BLaER1 (cell line): ENCODE measurements around the gene KLF12.

Experiments used
- H3K27ac ChIP-seq: shearing (Covaris generic); formaldehyde crosslinking; 2 replicates; pipeline ENCODE4 v1.8.1; 2022
- H3K27me3 ChIP-seq: shearing (Covaris generic); formaldehyde crosslinking; 2 replicates; pipeline ENCODE4 v1.8.1; 2022
- H3K36me3 ChIP-seq: shearing (Covaris generic); formaldehyde crosslinking; 2 replicates; pipeline ENCODE4 v1.8.1; 2022
- H3K4me1 ChIP-seq: shearing (Covaris generic); formaldehyde crosslinking; 2 replicates; pipeline ENCODE4 v1.8.1; 2022
- H3K4me2 ChIP-seq: shearing (Covaris generic); formaldehyde crosslinking; 2 replicates; pipeline ENCODE4 v1.8.1; 2022
- H3K4me3 ChIP-seq: shearing (Covaris generic); formaldehyde crosslinking; 2 replicates; pipeline ENCODE4 v1.8.1; 2022
- H3K9ac ChIP-seq: shearing (Covaris generic); formaldehyde crosslinking; 2 replicates; pipeline ENCODE4 v1.8.1; 2022
- H3K9me3 ChIP-seq: shearing (Covaris generic); formaldehyde crosslinking; 2 replicates; pipeline ENCODE4 v1.8.1; 2022
- H4K20me1 ChIP-seq: shearing (Covaris generic); formaldehyde crosslinking; 2 replicates; pipeline ENCODE4 v1.8.1; 2022
- Cebpa-rat ChIP-seq: shearing (Covaris generic); IDR thresholded peaks from 2 replicates; pipeline ENCODE4 v1.8.1; 2022

KLF12 gene

GRCh38 chr13:74134221-74134776 is at the start of gene KLF12:
TSS of gene KLF12 (minus strand) at chr13:74134404.
- peaks cover 19% of the 10 kb centered on the region; the same call in 1 of the 2 replicates for H4K20me1 ChIP-seq
- no peaks in the 10 kb centered on the region for H3K27me3 ChIP-seq
- no peaks in the 10 kb centered on the region for H3K9me3 ChIP-seq
- peak within 1 kb of the TSS; percentile 96 for H3K4me2 ChIP-seq
- no peak for TF ChIP-seq Cebpa-rat
- no peaks in the 10 kb centered on the region for H3K36me3 ChIP-seq
- H3K9ac ChIP-seq: peak within 1 kb of the TSS; percentile 91
- peak within 1 kb of the TSS; percentile 96 for H3K4me3 ChIP-seq
- peak within 1 kb of the TSS; percentile 91 for H3K27ac ChIP-seq
- peaks cover 32% of the 10 kb centered on the region for H3K4me1 ChIP-seq

DNA sequence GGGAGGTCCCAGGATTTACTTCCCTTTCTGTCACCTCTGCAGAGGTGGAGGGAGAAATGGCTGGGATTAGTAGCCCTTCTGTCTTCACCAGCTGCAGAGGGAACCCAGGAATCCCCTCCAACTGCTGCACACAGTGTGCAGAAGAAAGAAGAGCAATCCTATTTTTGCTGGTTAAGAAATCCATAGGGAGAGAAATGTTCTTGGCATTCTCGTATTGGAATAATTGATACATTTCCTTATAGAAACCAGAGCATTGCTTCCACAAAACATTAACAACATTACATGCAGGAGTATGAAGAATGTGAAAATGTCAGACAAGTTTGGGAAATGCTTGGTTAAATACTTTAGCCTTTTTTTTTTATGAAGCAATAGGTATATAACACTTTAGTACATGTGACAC is 48.3 kb upstream of the KLF12 start:
- H3K36me3 ChIP-seq: no peaks in the 10 kb centered on the region
- no peak overlapping the region for H3K9ac ChIP-seq
- H3K4me3 ChIP-seq: no peak overlapping the region
- no peaks in the 10 kb centered on the region for H3K4me1 ChIP-seq
- H3K4me2 ChIP-seq: no peak overlapping the region
- no peak overlapping the region for H3K27ac ChIP-seq
- H3K27me3 ChIP-seq: no peaks in the 10 kb centered on the region
- no peaks in the 10 kb centered on the region for H3K9me3 ChIP-seq
- TF ChIP-seq Cebpa-rat: no peak
- H4K20me1 ChIP-seq: no peaks in the 10 kb centered on the region

DNA sequence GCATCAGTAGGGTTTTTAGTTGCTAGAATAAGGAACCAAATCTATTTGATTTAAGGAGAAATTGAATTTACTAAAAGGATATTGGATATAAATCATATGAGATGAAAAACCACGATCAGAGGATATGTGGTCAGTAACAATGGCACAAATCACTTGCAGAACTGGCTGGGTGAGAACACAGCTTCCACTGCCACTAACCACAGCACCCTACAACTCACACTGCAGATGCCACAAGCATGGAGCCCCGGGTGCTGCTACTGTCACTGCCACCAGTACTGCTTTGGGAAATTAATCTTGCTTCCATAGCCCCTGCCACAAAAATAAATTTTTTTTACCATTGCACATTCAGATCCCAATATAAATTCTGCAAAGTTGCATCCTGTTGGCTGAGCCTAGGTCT is 40.6 kb upstream of the KLF12 start:
- no peaks in the 10 kb centered on the region for H3K36me3 ChIP-seq
- no peaks in the 10 kb centered on the region for H3K9me3 ChIP-seq
- H3K4me2 ChIP-seq: no peak overlapping the region
- TF ChIP-seq Cebpa-rat: no peak
- H3K4me1 ChIP-seq: no peaks in the 10 kb centered on the region
- H3K27me3 ChIP-seq: no peaks in the 10 kb centered on the region
- H3K27ac ChIP-seq: no peak overlapping the region
- no peak overlapping the region for H3K4me3 ChIP-seq
- H4K20me1 ChIP-seq: no peaks in the 10 kb centered on the region
- H3K9ac ChIP-seq: no peak overlapping the region

GRCh38 chr13:74173822-74174221 is 39.6 kb upstream of the KLF12 start:
- Histone ChIP-seq H4K20me1 (no peaks in the 10 kb centered on the region), H3K4me2 (no peak overlapping the region), H3K9me3 (no peaks in the 10 kb centered on the region)

GRCh38 chr13:74171641-74172040 is 37.4 kb upstream of the KLF12 start:
- no peak overlapping the region for H3K9ac ChIP-seq
- H3K4me2 ChIP-seq: no peak overlapping the region
- TF ChIP-seq Cebpa-rat: no peak
- no peak overlapping the region for H3K4me3 ChIP-seq
- H3K9me3 ChIP-seq: no peaks in the 10 kb centered on the region
- H3K36me3 ChIP-seq: no peaks in the 10 kb centered on the region
- no peak overlapping the region for H3K27ac ChIP-seq
- no peaks in the 10 kb centered on the region for H4K20me1 ChIP-seq
- no peaks in the 10 kb centered on the region for H3K27me3 ChIP-seq
- H3K4me1 ChIP-seq: no peaks in the 10 kb centered on the region

More at GRCh38 chr13:74173822-74174221, 39.6 kb upstream of the KLF12 start:
- Histone ChIP-seq H3K27ac (no peak overlapping the region), H3K4me3 (no peak overlapping the region), H3K36me3 (no peaks in the 10 kb centered on the region), H3K4me1 (no peaks in the 10 kb centered on the region), H3K9ac (no peak overlapping the region), H3K27me3 (no peaks in the 10 kb centered on the region)
- no peak for TF ChIP-seq Cebpa-rat

DNA sequence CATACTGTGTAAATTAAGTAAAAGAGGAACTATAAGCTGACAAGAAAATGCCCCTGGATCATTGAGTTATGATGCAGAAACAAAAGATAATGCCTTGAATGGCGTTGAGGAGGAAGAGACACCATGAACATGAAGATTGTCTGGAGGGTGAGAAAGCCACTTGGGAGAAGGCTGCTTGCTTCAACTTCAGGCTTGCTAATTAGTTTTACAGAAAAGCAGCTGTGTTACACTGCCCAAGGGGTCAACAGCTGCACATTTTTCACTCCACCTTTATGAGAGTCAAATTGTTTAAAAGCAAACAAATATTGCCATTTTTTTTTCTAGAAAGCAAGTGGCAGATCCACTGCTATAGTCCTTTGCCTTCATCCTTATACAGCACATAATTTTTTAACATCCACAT is 35.5 kb upstream of the KLF12 start:
- H3K27me3 ChIP-seq: no peaks in the 10 kb centered on the region
- no peaks in the 10 kb centered on the region for H3K4me1 ChIP-seq
- H4K20me1 ChIP-seq: no peaks in the 10 kb centered on the region

GRCh38 chr13:74168263-74168675 is 34.1 kb upstream of the KLF12 start:
- no peaks in the 10 kb centered on the region for H3K27me3 ChIP-seq
- no peak overlapping the region for H3K27ac ChIP-seq
- no peak overlapping the region for H3K9ac ChIP-seq
- H3K9me3 ChIP-seq: no peaks in the 10 kb centered on the region
- H3K4me2 ChIP-seq: no peak overlapping the region
- no peak for TF ChIP-seq Cebpa-rat
- no peaks in the 10 kb centered on the region for H3K36me3 ChIP-seq
- H3K4me3 ChIP-seq: no peak overlapping the region
- H3K4me1 ChIP-seq: no peaks in the 10 kb centered on the region
- H4K20me1 ChIP-seq: no peaks in the 10 kb centered on the region

More for the DNA sequence above, 35.5 kb upstream of the KLF12 start:
- H3K4me2 ChIP-seq: no peak overlapping the region
- H3K9me3 ChIP-seq: no peaks in the 10 kb centered on the region
- no peaks in the 10 kb centered on the region for H3K36me3 ChIP-seq
- no peak overlapping the region for H3K27ac ChIP-seq
- H3K4me3 ChIP-seq: no peak overlapping the region
- H3K9ac ChIP-seq: no peak overlapping the region
- no peak for TF ChIP-seq Cebpa-rat

GRCh38 chr13:74166261-74167004 is 32.2 kb upstream of the KLF12 start:
- H3K9me3 ChIP-seq: no peaks in the 10 kb centered on the region
- TF ChIP-seq Cebpa-rat: no peak
- H3K4me3 ChIP-seq: no peak overlapping the region

DNA sequence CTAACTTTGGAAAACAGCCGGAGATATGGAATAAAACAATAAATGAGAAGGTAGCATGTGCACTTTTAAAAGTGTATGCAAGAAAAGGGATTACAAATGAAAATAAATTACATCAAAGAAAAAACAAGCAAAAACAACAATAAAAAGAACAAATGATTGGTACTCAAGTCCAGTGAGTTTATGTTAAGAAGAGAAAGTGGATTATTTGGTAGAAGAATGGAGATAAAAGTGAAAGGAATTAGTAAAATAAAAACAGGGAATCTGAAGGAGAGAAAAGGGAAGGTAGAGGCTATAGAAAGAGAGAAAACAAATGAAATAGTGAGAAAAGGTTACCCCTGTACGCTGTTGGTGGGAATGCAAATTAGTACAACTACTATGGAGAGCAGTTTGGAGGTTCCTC is 28.6 kb upstream of the KLF12 start:
- Histone ChIP-seq H3K9ac (no peak overlapping the region), H3K4me2 (no peak overlapping the region), H3K27ac (no peak overlapping the region), H3K9me3 (no peaks in the 10 kb centered on the region), H3K4me3 (no peak overlapping the region), H3K4me1 (no peaks in the 10 kb centered on the region), H3K36me3 (no peaks in the 10 kb centered on the region), H4K20me1 (no peaks in the 10 kb centered on the region), H3K27me3 (no peaks in the 10 kb centered on the region)
- TF ChIP-seq Cebpa-rat: no peak

More at GRCh38 chr13:74166261-74167004, 32.2 kb upstream of the KLF12 start:
- Histone ChIP-seq H3K36me3 (no peaks in the 10 kb centered on the region), H3K4me2 (no peak overlapping the region), H3K9ac (no peak overlapping the region), H3K27ac (no peak overlapping the region), H3K4me1 (no peaks in the 10 kb centered on the region), H4K20me1 (no peaks in the 10 kb centered on the region), H3K27me3 (no peaks in the 10 kb centered on the region)

- no peaks in the 10 kb centered on the region for H4K20me1 ChIP-seq
- no peaks in the 10 kb centered on the region for H3K9me3 ChIP-seq
- H3K27ac ChIP-seq: no peak overlapping the region
- H3K4me1 ChIP-seq: no peaks in the 10 kb centered on the region
- no peaks in the 10 kb centered on the region for H3K36me3 ChIP-seq
- H3K9ac ChIP-seq: no peak overlapping the region
- H3K27me3 ChIP-seq: no peaks in the 10 kb centered on the region
- no peak overlapping the region for H3K4me3 ChIP-seq
- no peak overlapping the region for H3K4me2 ChIP-seq
- no peak for TF ChIP-seq Cebpa-rat
Measured at GRCh38 chr13:74162135-74162534, 27.9 kb upstream of the KLF12 start.
